ENCODE measurements around the gene GSN. TPM values are rescaled to one million over a fixed set of nuclear protein-coding genes. Genes with fewer than 3 reads are reported as not detected.
A peak's percentile ranks its signal among the peaks of the same experiment; 100 is the strongest.

GSN gene
- total and polyA plus RNA-seq, 9 of the 15 experiments (the other 6 are each of a cell fraction or from before 2014, with no cell fraction given): 0.39 to 16.6 (median 8.2) TPM

DNA sequence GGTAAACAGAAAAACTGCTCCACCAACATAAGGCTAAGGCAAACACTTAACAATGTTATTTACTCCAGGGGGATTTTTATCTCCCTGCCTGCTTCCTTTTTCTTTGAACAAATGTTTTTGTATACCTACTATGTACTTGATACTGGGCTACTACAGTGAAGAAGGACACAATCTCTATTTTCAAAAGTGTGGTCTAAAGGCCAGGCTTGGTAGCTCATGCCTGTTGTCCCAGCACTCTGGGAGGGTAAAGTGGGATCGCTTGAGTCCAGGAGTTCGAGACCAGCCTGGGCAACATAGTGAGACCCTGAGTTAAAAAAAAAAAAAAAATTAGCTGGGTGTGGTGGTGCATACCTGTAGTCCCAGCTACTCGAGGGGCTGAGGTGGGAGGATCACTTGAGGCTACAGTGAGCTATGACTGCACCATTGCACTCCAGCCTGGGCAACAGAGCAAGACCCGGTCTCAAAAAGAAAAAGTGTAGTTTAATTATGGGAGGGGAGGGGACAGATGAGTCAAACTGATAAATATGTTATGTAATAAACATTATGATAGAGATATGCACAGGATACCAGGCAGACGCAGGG, 98.7 kb downstream of the GSN start:
- Histone ChIP-seq H3K4me3 (no peak overlapping the region), H3K4me2 (ENCODE audit: insufficient read depth, low read length) (no peak overlapping the region), H3K27ac (ENCODE audit: extremely low read depth, low read depth, low read length) (no peak overlapping the region), H3K79me2 (ENCODE audit: control insufficient read depth, insufficient read depth, low read length) (peaks cover 62% of the 10 kb centered on the region), H3K36me3 (ENCODE audit: control insufficient read depth, insufficient read depth, low read length) (peaks cover 7% of the 10 kb centered on the region; the same call in 1 of the 3 replicates), H4K20me1 (replicated peaks; ENCODE audit: control insufficient read depth, insufficient read depth, low read length) (no peaks in the 10 kb centered on the region), H2AFZ (ENCODE audit: low read depth, low read length) (no peak overlapping the region), H3K9me3 (replicated peaks; ENCODE audit: control insufficient read depth, insufficient read depth, low read depth, low read length) (no peaks in the 10 kb centered on the region), H3K9ac (ENCODE audit: insufficient read depth in 1 of 2, low read depth in 2 of 2, low read length in 2 of 2) (no peak overlapping the region), H3K4me1 (replicated peaks in 1 of 2; ENCODE audit: control insufficient read depth in 2 of 2, insufficient read depth in 2 of 2, low read length in 2 of 2) (peaks cover 15% of the 10 kb centered on the region in 2 experiments), H3K9me1 (ENCODE audit: control insufficient read depth, insufficient read depth, low read length) (no peaks in the 10 kb centered on the region), H3K27me3 (ENCODE audit: control insufficient read depth in 2 of 2, insufficient read depth in 2 of 2, low read length in 2 of 2) (no peaks in the 10 kb centered on the region)
- ChIA-PET POLR2A (interaction anchor here (0.7 kb wide), 1 partner anchor 765 kb away, joined by 4 read pairs; no protein-coding TSS in a partner anchor), CTCF (ENCODE audit: low intra/inter-chr PET ratio) (interaction anchor here (0.7 kb wide), 1 partner anchor 637 kb away, joined by 4 read pairs; no protein-coding TSS in a partner anchor)
- TF ChIP-seq BCOR (IDR thresholded peaks at IDR 0.05): 0 out of 2 replicates have a peak, but pooled peaks have one; percentile 26
- TF ChIP-seq SMARCA5 (IDR thresholded peaks at IDR 0.05): 0 out of 2 replicates have a peak, but pooled peaks have one; percentile 13
- peak; percentile 71 for TF ChIP-seq ZNF121 (CRISPR knock-in tag; conservative IDR thresholded peaks at IDR 0.05)
- TF ChIP-seq ZKSCAN1 (IDR thresholded peaks at IDR 0.05; ENCODE audit: low read depth, low read length): peak; percentile 74; the same call in 1 of the 2 replicates
- TF ChIP-seq PHF8 (IDR thresholded peaks at IDR 0.05; ENCODE audit: borderline replicate concordance, low read length): no peak
- no peak for TF ChIP-seq BHLHE40 (IDR thresholded peaks at IDR 0.05; ENCODE audit: low read length)
- intact Hi-C loops (cut with micrococcal nuclease) (no loop called here), in situ Hi-C loops (cut with MboI) (no loop called here)
- ATAC-seq (no peak), DNase-seq (ENCODE audit: extremely low read depth in 1 of 4, low spot score in 3 of 4) (no peak), FAIRE-seq (no peak)
- WGBS (ENCODE audit: insufficient coverage, low coverage, missing lambda C conversion rate): 61% methylated on average over 5 of the region's 5 CpGs
- BruUV-seq (replicated peaks): no TSS peak

All from K562 (cell line).